Measurements from ENCODE around the gene ACOT7.

Gene ACOT7

GRCh38 chr1:6279613-6280383 lies 113.8 kb downstream of the ACOT7 start:
- no peak for DNase-seq

GRCh38 chr1:6279066-6279465 lies 114.5 kb downstream of the ACOT7 start:
- DNase-seq, result no peak

GRCh38 chr1:6278263-6278662 lies 115.3 kb downstream of the ACOT7 start:
- DNase-seq, result no peak

DNA sequence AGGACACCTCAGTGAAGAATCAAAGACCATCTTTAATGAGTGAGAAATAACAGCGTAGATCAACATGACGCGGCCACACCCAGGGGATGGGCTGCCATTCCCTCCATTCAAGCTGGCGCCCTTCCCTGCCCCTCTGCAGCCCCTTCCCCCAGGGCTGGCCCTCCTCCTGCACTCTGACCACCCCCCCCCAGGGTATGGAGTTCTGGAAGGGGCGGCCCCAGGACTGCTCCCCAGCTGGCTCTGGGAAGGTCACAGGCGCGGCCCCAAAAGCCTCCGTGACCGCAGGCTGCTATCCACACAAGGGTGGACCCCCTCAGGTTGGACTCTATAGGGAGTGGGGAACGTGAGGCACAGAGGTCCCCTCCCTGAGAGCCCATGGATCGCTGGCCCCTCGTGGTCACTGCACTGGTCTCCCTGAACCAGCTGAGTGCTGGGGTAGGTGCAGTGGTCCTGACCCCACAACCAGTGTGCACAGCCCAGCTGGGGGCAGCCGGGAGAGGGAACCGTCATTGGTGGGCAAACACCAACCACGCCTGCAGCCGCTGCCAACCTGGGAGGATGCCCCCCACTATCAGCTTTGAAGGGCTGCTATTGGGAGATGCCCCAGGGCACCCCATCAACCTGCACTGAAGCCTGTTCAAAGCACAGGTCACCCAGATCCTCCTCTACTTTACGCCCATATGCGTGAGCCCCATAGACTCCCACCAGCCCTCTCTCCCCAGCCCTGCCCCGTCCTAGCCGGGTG lies 116.6 kb downstream of the ACOT7 start:
- DNase-seq, result no peak

DNA sequence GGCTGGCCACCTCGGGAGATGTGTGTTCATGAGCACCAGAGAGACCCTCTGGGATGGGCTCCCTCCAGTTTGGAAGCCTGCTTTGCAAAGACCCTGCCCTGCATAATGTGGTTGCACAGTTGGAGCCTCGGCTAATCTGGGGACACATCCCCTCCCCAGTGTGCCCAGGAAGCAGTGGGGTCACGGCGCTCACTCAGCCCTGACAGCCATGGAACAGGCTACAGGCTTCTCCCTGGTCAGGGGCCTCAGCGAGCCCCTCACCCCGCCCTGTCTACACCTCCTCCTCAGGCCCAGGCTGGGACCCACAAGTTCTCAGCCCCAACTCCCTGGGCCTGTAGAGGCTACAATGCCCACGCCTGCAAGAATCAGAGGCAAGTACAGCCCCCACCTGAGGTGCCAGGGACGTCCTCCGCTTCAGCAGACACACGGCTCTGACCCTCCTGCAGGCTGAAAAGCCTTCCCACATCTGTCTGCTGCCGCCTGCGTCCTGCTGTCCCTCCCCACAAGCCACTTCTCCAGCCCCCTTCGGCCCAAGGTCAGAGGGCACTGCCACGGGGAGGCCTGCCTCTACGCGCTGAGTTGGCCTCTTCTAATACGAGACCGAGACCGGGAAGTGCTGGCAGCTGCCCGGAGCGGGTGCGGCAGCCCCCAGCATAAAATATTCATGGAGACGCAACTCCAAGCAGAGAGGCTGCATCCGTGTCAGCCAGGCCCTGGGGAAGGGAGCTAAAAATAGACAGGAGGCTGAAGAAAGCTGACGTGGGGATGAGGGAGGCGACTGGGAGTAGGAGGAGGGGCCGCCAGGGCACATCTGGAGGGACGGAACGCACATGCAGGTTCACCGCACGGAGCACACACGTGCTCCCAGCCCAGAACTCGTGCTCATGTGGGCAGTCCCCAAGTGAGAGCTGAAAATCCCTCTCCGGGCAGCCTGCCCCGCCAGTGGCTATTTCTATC lies 117.5 kb downstream of the ACOT7 start:
- DNase-seq, result no peak

DNA sequence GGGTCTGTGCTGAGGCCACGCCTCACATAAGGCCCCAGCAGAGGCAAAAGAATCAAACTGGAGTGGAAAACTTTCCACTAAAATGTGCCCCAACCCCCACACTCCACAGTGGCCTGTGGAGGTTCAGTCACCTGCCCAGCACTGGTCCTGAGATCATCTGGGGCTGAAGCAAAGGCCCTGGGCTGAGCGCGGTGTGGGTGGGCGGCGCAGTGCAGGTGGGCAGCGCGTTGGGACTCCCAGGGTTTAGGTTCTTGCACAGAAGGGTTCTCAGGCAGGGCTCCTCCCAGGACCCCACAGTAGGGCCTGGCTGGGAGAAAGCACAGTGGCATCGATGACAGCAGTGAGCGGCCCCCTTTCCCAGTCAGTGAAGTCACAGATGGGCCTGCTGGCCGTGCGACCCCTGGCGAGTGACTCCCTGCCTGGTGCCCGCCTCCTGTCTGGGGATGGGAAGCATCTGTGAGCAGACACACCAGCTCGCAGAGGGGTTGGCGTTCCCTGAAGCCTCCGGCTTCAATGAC lies 118.9 kb downstream of the ACOT7 start:
- no peak for DNase-seq

DNA sequence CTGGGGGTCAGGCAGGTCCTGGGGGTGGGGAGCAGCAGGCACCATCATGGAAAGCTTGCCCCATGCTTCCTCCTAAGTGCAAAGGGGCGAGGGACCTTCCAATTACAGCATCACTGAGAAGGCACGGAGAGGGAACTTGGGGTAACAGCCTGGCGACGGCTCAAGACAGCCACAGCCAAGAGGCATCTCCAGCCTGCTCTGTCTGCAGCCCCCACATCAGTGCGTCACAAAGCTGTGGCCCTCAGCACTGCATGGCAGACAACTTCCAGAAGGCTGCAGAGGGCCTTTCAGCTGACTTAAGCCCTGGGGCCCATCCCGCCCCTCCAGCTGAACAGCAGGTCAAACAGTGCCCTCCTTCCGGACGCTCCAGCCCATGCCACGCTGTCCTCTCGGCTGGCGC lies 119.5 kb downstream of the ACOT7 start:
- no peak for DNase-seq

DNA sequence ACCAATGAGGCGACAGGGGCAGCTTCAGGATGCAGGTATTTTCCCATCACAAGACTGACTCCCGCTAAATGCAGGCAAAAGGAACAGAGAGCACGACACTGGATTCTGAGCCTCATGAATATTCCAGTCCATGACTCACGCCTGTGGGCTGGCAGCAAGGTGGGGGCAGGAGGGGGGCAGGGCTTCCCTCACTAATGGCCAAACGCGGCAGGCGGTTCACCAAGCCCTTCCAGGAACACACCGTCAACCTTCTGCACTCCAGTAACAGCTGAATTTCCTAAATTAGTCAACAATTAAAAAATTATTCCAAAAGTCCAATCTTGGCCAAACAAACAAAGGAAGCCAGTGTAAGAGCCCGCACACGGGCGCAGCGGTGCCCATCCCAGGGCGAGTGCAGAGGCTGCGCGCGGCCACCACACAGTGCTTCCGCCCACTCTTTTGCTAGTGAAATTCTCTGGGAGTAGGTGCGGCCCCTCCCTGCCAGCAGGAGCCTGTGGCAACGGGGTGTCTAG lies 120.1 kb downstream of the ACOT7 start:
- DNase-seq, result peak; percentile 5

- no peak for DNase-seq
Measured at GRCh38 chr1:6272868-6273267, 120.7 kb downstream of the ACOT7 start.

- no peak for DNase-seq
Measured at GRCh38 chr1:6272452-6272851, 121.1 kb downstream of the ACOT7 start.

GRCh38 chr1:6271554-6271953 lies 122.0 kb downstream of the ACOT7 start:
- DNase-seq, result peak; percentile 85

DNA sequence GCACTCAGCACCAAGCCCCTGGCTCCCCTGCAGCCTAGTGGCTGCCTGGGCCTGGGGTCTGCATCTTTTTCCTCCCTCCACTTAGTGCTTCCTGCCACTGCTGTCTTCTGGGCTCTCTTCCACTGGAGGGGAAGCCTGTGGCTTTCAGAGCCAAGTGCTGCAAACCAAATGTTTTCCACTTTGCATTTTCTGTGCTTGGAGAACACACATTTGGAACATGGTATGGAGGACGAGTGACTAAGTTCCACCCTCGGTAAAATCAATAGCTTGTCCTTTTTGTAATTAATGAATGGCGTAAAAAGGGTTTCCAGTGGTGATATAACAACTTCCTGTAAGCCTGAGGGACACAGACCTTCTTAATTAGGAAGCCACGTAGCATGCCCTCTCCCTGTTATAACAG lies 122.6 kb downstream of the ACOT7 start:
- peak; percentile 30 for DNase-seq

DNA sequence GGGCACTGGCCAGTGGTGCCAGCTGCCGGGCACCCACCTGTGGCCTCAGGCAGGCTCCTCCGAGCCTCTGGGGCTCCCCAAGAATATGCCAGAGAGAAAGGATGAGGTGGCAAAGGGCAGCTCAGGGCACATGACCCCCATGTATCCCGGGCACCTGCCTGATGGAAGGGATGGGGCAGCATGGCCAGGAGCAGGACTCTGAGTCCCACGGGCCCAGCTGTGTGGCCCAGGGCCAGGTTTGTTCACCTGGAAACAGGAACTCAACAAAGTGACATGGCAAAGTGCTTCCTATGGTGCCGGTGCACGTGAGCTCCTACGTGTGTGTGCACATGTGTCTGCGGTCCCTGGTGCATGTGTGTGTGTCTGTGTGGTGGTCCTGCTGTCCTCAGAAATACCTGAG lies 123.2 kb downstream of the ACOT7 start:
- peak; percentile 74 for DNase-seq

GRCh38 chr1:6269720-6270400 lies 123.7 kb downstream of the ACOT7 start:
- peak; percentile 91 for DNase-seq

- DNase-seq, result no peak
Measured at GRCh38 chr1:6269296-6269695, 124.3 kb downstream of the ACOT7 start.

DNA sequence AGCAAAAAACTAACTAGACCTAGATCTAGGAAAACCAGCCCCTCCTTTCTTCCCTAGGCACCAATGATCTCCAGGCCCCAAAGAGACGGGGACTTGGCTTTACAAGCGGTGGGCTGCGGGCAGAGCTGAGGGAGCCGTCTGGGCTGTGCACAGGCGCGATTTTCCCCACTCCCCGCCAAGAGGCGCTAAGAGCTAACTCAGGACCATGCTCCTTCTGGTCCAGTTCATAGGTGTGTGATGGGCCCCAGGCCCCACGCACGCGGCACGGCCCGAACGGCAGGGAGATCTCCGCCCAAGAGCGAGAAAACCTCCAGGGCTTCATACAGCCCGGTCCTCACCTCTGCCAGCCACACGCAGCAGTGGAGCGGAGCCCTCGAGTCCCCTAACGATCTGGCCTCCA lies 125.2 kb downstream of the ACOT7 start:
- DNase-seq, result no peak

DNA sequence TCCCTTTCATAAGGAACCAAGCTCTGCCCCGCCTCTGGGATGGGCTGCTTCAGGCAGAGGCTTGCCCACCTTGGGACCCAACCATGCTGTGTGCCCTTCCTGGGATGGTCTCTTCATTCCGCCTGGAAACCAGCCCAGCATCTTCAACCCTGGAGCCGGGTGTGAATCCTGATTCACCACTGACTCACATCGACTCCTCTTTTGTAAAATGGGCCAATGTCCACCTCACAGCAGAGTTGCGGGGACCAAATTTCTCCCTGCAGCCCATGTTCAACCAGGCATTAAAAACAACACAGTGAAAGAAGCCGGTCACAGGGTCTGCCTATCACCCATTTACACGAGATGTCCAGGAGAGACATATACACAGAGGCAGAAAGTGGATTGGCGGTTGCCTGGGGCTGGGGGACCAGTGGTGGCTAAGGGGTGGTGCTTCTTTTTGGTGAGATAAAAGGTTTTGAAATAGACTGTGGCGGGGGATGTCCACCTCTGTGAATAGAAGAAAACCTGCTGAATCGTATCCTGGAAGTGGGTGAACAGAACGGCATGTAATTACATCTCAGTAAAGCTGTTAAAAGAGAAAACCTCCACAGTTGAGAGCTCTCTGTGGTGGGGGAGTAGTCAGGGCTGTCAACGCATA lies 125.8 kb downstream of the ACOT7 start:
- DNase-seq, result peak; percentile 5

GRCh38 chr1:6266641-6267040 lies 126.9 kb downstream of the ACOT7 start:
- no peak for DNase-seq

DNA sequence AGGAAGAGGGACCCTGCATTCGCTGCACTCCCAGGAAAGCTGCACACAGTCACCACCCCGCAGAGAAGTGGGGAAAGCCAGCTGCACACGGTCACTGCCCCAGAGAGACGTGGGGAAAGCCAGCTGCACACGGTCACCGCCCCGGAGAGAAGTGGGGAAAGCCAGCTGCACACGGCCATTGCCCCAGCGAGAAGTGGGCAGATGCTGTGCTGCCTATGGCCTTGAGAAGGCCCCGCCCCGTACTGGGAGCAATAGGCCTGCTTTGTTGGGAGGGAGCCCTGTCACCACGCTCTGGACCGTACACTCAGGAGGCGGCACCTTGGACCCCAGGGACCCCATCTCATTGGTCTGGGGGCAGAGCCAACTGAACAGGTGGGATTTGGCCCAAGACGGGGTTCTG lies 128.4 kb downstream of the ACOT7 start:
- DNase-seq, result no peak

DNA sequence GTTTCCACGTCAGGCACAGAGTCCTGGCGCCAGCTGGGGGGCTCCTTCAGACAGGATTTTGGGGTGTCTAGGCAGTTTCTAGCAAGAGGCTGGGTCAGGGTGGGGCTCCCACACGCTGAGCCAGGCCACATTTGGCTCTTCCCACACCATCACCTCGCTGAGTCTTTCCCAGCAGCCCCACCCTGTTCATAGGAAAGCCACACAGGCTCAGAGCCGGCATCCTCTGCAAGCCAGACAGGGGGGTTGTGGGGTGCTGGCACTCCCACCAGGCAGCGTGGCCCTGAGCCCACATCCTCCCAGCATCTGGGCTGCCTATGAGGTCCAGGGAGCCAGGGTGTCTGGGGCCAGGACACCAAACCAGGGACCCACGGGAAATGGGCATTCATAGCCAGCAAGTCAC lies 129.9 kb downstream of the ACOT7 start:
- DNase-seq, result no peak

DNA sequence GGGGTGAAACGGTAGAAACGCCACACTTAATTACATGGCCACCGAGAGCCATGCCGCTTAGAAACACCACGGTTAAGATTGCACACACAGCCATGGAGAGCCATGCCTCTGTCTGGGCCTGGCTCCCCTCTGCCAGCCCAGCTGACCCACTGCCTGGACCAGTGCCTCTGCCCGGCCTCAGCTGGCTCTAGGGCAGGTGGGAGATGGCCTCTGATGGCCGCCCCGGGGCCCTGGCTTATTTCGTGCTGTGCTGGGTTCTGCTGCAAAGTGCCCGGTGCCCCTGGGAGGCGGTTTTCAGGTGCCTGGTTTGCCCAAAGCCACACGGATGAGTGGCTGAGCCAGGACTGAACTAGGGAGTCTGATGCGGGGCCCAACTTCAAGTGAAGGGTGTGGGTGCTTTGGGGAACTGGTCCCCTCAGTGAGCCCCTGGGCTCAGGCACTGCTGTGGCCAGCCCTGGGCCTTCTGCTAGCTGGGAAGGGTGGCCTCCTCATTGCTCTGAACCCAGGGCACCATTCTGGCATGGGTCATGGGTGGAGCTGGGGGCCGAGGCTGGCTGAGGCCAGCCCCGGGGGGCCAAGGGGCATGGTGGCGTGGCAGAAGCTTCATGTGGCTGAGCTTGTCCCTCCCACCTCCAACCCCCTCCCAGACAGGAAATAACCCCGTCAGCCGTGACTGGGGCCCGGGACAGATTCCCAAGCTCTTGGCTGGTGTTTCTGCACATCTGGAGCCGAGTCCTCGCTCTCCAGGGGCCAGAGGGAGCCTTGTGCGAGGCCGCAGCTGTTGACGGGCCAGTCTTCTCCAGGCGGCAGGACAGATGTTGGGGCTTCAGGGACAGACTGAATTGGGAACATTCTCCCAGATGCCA lies 130.8 kb downstream of the ACOT7 start:
- no peak for DNase-seq
